ENCODE results near the gene CWF19L2.

Gene CWF19L2

DNA sequence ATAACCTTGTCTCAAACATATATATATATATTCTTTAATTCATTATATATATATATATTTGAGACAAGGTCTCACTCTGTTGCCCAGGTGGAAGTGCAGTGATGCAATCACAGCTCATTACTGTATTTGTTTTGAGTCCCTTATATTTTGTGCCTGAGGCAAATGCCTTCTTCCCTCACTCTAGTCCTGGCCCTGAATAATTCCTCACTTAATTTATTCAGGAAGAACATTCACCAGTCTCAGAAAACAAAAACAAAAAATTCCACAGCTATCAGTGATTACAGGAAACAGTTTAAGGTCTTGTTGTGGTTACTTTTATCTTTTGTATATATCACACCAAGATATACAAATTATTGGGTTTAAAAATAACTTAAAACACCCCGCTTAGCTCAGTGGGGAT lies 155.7 kb downstream of the CWF19L2 start:
- TF ChIP-seq ZNF274 (IDR thresholded peaks at IDR 0.05; ENCODE audit: low read depth, low read length): no peak
- H3K4me3 ChIP-seq (ENCODE audit: low read length): no peak overlapping the region

DNA sequence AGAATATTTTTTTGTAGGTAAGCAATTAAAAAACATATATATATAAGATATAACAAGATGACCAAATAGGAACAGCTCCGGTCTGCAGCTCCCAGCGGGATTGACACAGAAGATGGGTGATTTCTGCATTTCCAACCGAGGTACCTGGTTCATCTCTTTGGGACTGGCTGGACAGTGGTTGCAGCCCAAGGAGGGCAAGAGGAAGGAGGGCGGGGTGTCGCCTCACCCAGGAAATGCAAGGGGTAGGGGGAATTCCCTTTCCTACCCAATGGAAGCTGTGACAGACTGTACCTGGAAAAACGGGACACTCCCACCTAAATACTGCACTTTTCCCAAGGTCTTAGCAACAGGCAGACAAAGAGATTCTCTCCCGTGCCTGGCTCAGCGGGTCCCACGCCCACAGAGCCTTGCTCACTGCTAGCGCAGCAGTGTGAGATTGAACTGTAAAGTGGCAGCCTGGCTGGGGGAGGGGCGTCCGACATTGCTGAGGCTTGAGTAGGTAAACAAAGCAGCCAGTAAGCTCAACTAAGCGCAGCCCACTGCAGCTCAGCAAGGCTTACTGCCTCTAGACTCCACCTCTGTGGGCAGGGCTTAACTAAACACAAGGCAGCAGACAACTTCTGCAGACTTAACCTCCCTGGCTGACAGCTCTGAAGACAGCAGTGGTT lies 163.8 kb downstream of the CWF19L2 start:
- no peak for TF ChIP-seq ZNF274 (IDR thresholded peaks at IDR 0.05; ENCODE audit: low read depth, low read length)
- H3K4me3 ChIP-seq (ENCODE audit: low read length): no peak overlapping the region

DNA sequence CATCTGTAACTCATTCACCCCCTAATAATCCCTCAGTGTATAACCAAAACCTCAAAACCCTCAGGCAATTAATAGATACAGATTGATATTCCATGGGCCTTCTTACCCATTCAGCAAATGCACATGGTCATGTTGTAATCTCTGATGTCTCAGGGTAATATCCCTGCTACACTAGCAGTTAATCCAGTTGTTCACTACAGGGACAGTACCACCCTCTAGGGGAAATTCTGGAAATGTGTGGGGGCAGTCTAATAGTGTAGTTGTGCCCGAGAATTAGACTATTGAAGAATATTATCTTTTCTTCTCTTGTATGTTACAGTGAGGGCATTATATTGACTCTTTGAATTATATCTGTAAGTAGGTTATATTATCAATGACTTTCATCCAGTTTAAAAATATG lies 175.4 kb downstream of the CWF19L2 start:
- no peak overlapping the region for H3K4me3 ChIP-seq (ENCODE audit: low read length)
- no peak for TF ChIP-seq ZNF274 (IDR thresholded peaks at IDR 0.05; ENCODE audit: low read depth, low read length)

Data from GM08714 (cell line).